Measurements from ENCODE around the gene PDP2. TPM values are rescaled to one million over a fixed set of nuclear protein-coding genes. Genes with fewer than 3 reads are reported as not detected.

Gene PDP2
- polyA plus RNA-seq, 1 of the 3 experiments (the other 2 are of a cell fraction): 4.7 TPM

GRCh38 chr16:66891797-66892196 is 11.5 kb downstream of the PDP2 start:
- H3K4me2 ChIP-seq: no peak overlapping the region
- no peak overlapping the region for H3K4me3 ChIP-seq (ENCODE audit: low read depth in 2 of 2, low read length in 1 of 2)
- H3F3A ChIP-seq (replicated peaks; ENCODE audit: insufficient read depth): peaks cover 3% of the 10 kb centered on the region
- POLR2A ChIA-PET: no interaction called here
- H3K9me3 ChIP-seq: no peaks in the 10 kb centered on the region
- no peaks in the 10 kb centered on the region for H3K27me3 ChIP-seq (ENCODE audit: insufficient read depth)
- WGBS (ENCODE audit: low lambda C conversion rate): 94% methylated on average over 6 of the region's 6 CpGs
- no peak overlapping the region for H3K27ac ChIP-seq (ENCODE audit: low read depth in 2 of 2, low read length in 1 of 2)
- H3K9me2 ChIP-seq: no peaks in the 10 kb centered on the region
- H3K4me1 ChIP-seq (ENCODE audit: control insufficient read depth in 1 of 2, insufficient read depth in 2 of 2, low read depth in 1 of 2, low read length in 1 of 2): peaks cover 0 to 7% of the 10 kb centered on the region in 2 experiments; a peak in 1 of 4 replicates
- CTCF ChIA-PET: interaction anchor here (0.8 to 8.5 kb wide), 9 partner anchors 10 to 264 kb away, joined by 3 to 174 read pairs (median 4); partner anchors contain the start of genes CDH16, CES3 and RRAD
- no peaks in the 10 kb centered on the region for H3K79me2 ChIP-seq (ENCODE audit: insufficient read depth)
- H4K20me1 ChIP-seq (ENCODE audit: insufficient read depth): no peaks in the 10 kb centered on the region
- no peak overlapping the region for H2AFZ ChIP-seq (ENCODE audit: low read depth)
- H3K36me3 ChIP-seq (replicated peaks in 1 of 2; ENCODE audit: control insufficient read depth in 1 of 2, insufficient read depth in 2 of 2, low read length in 1 of 2): peaks cover 0 to 2% of the 10 kb centered on the region in 2 experiments
- TF ChIP-seq ZBTB33 (IDR thresholded peaks at IDR 0.05; ENCODE audit: borderline replicate concordance, low read depth): no peak
- no peak for TF ChIP-seq NRF1 (IDR thresholded peaks at IDR 0.05; ENCODE audit: low read depth, low read length)
- no peak overlapping the region for H3K9ac ChIP-seq
- DNase-seq: no peak

GRCh38 chr16:66894055-66894454 is 13.7 kb downstream of the PDP2 start:
- H4K20me1 ChIP-seq (ENCODE audit: insufficient read depth): no peaks in the 10 kb centered on the region
- WGBS (ENCODE audit: low lambda C conversion rate): 100% methylated on average over 1 of the region's 2 CpGs
- POLR2A ChIA-PET: no interaction called here

More at GRCh38 chr16:66894055-66894454, 13.7 kb downstream of the PDP2 start:
- CTCF ChIA-PET: interaction anchor here (1.6 to 8.5 kb wide), 14 partner anchors 8 to 275 kb away, joined by 6 to 174 read pairs (median 18); partner anchors contain the start of genes CDH16, CIAO2B, NOL3 and PDP2
- no peak for DNase-seq
- no peaks in the 10 kb centered on the region for H3K9me2 ChIP-seq
- no peaks in the 10 kb centered on the region for H3K27me3 ChIP-seq (ENCODE audit: insufficient read depth)
- H2AFZ ChIP-seq (ENCODE audit: low read depth): no peak overlapping the region
- no peaks in the 10 kb centered on the region for H3K9me3 ChIP-seq
- TF ChIP-seq SMC3 (IDR thresholded peaks at IDR 0.05; ENCODE audit: low read depth, low read length): no peak
- TF ChIP-seq JUND (IDR thresholded peaks at IDR 0.05): no peak
- TF ChIP-seq EP300 (IDR thresholded peaks at IDR 0.05; ENCODE audit: borderline replicate concordance in 1 of 2, low read depth in 1 of 2, low read length in 1 of 2): no peak
- TF ChIP-seq PBX3 (IDR thresholded peaks at IDR 0.05): no peak
- no peak for TF ChIP-seq FOSL2 (IDR thresholded peaks at IDR 0.05; ENCODE audit: borderline replicate concordance, low read depth)
- no peak for TF ChIP-seq GABPA (IDR thresholded peaks at IDR 0.05; ENCODE audit: low read depth)
- no peaks in the 10 kb centered on the region for H3K79me2 ChIP-seq (ENCODE audit: insufficient read depth)
- no peaks in the 10 kb centered on the region for H3K36me3 ChIP-seq (replicated peaks in 1 of 2; ENCODE audit: control insufficient read depth in 1 of 2, insufficient read depth in 2 of 2, low read length in 1 of 2)
- no peak overlapping the region for H3K27ac ChIP-seq (ENCODE audit: low read depth in 2 of 2, low read length in 1 of 2)
- H3F3A ChIP-seq (replicated peaks; ENCODE audit: insufficient read depth): peaks cover 7% of the 10 kb centered on the region
- no peak overlapping the region for H3K4me2 ChIP-seq
- no peak overlapping the region for H3K4me3 ChIP-seq (ENCODE audit: low read depth in 2 of 2, low read length in 1 of 2)
- H3K9ac ChIP-seq: no peak overlapping the region
- peaks cover 0 to 4% of the 10 kb centered on the region in 2 experiments; a peak in 1 of 4 replicates for H3K4me1 ChIP-seq (ENCODE audit: control insufficient read depth in 1 of 2, insufficient read depth in 2 of 2, low read depth in 1 of 2, low read length in 1 of 2)
